Fibroblast of mammary gland (primary cell): ENCODE results near the gene ALKBH8.

ENCODE experiments used
- DNase-seq: peaks from one replicate; pipeline ENCODE4 v3.0.0-alpha.2; 2010; ENCODE audit warnings: low read depth
- H3K4me3 ChIP-seq: 2 replicates; pipeline ENCODE4 v1.5.1; 2011; ENCODE audit warnings: low read depth, mild to moderate bottlenecking, low read length, moderate library complexity; ENCODE audit not compliant: control insufficient read depth
- TF ChIP-seq, protein P1 (sequence below): conservative IDR thresholded peaks from 2 replicates; pipeline ENCODE4 v1.5.1; 2011; ENCODE audit warnings: low read depth, low read length, inconsistent platforms; ENCODE audit not compliant: control insufficient read depth, insufficient read depth

Gene ALKBH8

GRCh38 chr11:107565219-107565937 is at the start of gene ALKBH8:
ALKBH8 (minus strand) TSS chr11:107565735; CDS start chr11:107560893, 4,842 bp downstream.
- TF ChIP-seq, protein P1, sequence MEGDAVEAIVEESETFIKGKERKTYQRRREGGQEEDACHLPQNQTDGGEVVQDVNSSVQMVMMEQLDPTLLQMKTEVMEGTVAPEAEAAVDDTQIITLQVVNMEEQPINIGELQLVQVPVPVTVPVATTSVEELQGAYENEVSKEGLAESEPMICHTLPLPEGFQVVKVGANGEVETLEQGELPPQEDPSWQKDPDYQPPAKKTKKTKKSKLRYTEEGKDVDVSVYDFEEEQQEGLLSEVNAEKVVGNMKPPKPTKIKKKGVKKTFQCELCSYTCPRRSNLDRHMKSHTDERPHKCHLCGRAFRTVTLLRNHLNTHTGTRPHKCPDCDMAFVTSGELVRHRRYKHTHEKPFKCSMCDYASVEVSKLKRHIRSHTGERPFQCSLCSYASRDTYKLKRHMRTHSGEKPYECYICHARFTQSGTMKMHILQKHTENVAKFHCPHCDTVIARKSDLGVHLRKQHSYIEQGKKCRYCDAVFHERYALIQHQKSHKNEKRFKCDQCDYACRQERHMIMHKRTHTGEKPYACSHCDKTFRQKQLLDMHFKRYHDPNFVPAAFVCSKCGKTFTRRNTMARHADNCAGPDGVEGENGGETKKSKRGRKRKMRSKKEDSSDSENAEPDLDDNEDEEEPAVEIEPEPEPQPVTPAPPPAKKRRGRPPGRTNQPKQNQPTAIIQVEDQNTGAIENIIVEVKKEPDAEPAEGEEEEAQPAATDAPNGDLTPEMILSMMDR = no peak
- peak; percentile 56 for DNase-seq
- peak within 1 kb of the TSS; percentile 99 for H3K4me3 ChIP-seq

GRCh38 chr11:107612445-107612844 is 46.9 kb upstream of the ALKBH8 start:
- H3K4me3 ChIP-seq = no peak overlapping the region
- DNase-seq = no peak
- TF ChIP-seq, protein P1 = no peak

DNA sequence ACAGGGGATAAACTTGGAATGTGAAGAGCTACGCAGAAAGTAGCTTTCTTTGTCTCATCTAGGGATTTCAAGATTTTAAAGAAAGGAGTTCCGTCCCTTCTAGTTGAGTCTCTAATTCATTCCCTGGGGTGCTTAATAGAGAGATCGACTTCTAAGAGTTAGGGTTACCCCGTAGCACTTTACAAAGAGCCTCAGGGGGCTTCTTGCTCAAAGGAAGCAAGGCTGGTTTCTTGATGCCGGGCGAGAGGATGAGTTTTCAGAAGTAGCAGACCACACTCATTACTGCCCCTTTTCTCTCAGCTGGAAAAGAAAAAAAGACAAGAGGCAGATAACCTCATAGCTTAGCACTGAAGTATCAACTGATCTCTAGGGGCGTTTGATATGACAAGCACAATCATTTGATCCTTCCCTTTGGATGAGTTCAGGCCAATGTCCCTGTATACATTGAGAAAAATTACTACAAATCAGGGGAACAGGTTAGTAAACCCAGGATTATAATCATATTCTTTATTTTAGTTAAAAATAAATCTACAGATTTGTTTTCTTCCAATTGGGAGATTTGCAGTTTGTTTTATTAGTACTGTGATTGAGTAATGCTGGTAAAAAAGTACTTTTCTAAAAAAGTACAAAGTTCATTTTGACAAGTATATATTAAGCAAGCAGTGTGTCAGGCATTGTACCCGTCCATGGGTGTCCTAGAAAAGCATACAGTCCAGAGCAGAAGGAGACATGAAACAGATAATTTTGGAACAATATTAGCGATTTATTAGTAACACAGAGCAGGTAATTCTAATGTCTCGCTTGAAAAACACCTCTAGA is 44.1 kb upstream of the ALKBH8 start:
- no peak overlapping the region for H3K4me3 ChIP-seq
- TF ChIP-seq, protein P1 = no peak
- DNase-seq = no peak

DNA sequence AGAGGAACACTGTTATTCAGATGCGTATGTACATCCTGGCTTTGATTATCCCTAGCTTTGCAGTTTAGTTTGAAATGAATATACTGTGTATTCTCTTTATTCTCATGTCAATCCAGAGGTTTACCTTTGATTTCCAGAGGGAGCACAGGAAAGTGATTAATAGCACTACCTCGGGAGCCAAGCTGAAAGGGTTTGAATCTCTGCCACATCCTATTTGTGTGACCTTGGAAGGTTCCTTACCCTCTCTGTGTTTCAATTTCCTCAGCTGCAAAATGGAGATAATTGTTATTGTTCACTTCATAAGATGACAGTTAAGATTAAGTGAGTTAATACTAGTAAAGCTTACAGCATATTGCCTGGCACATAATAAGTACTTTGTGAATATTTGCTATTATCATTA is 43.3 kb upstream of the ALKBH8 start:
- DNase-seq = no peak
- TF ChIP-seq, protein P1 = no peak
- no peak overlapping the region for H3K4me3 ChIP-seq

GRCh38 chr11:107606141-107606540 is 40.6 kb upstream of the ALKBH8 start:
- TF ChIP-seq, protein P1 = peak; percentile 19
- DNase-seq = no peak
- no peak overlapping the region for H3K4me3 ChIP-seq

- TF ChIP-seq, protein P1 = no peak
- no peak overlapping the region for H3K4me3 ChIP-seq
- no peak for DNase-seq
These were observed 39.8 kb upstream of the ALKBH8 start for GRCh38 chr11:107605061-107606006.
